ENCODE data around the gene CTAG2. TPM values are rescaled to one million over a fixed set of nuclear protein-coding genes. Genes with fewer than 3 reads are reported as not detected.
"Not testable (repeated sequence)": the region's sequence is repeated elsewhere in the genome, so short reads cannot be mapped to it uniquely, and the experiment has no call there.

CTAG2 gene
- total RNA-seq, 1 donor from 2014 or later = not detected

- H3K36me3 ChIP-seq = no peaks in the 10 kb centered on the region
- H3K4me1 ChIP-seq = no peaks in the 10 kb centered on the region
- H3K4me3 ChIP-seq = no peak overlapping the region
- no peak for DNase-seq
- intact Hi-C loops (cut with micrococcal nuclease) = no loop called here
- H3K27me3 ChIP-seq (ENCODE audit: low read depth) = no peaks in the 10 kb centered on the region
- H3K9me3 ChIP-seq (replicated peaks) = no peaks in the 10 kb centered on the region
- no peak for TF ChIP-seq CTCF (IDR thresholded peaks at IDR 0.05; ENCODE audit: borderline replicate concordance)
- no peak overlapping the region for H3K27ac ChIP-seq (replicated peaks)
These were observed 354 bp downstream of the CTAG2 start for GRCh38 chrX:154653048-154653401.

GRCh38 chrX:154652311-154653047, 900 bp downstream of the CTAG2 start:
- H3K4me1 ChIP-seq = no peaks in the 10 kb centered on the region
- no peak for DNase-seq
- H3K27me3 ChIP-seq (ENCODE audit: low read depth) = no peaks in the 10 kb centered on the region
- H3K4me3 ChIP-seq = no peak overlapping the region
- no peak for TF ChIP-seq CTCF (IDR thresholded peaks at IDR 0.05; ENCODE audit: borderline replicate concordance)
- intact Hi-C loops (cut with micrococcal nuclease) = no loop called here
- no peaks in the 10 kb centered on the region for H3K9me3 ChIP-seq (replicated peaks)
- no peaks in the 10 kb centered on the region for H3K36me3 ChIP-seq
- H3K27ac ChIP-seq (replicated peaks) = no peak overlapping the region

- Histone ChIP-seq H3K27ac (replicated peaks) (no peak overlapping the region), H3K36me3 (no peaks in the 10 kb centered on the region), H3K9me3 (replicated peaks) (no peaks in the 10 kb centered on the region), H3K4me1 (no peaks in the 10 kb centered on the region), H3K27me3 (ENCODE audit: low read depth) (no peaks in the 10 kb centered on the region), H3K4me3 (no peak overlapping the region)
- no peak for DNase-seq
- intact Hi-C loops (cut with micrococcal nuclease) = no loop called here
- TF ChIP-seq CTCF (IDR thresholded peaks at IDR 0.05; ENCODE audit: borderline replicate concordance) = no peak
These were observed 3.2 kb downstream of the CTAG2 start for GRCh38 chrX:154650221-154650510.

- no peak for DNase-seq
- H3K27ac ChIP-seq (replicated peaks) = no peak overlapping the region
- no peaks in the 10 kb centered on the region for H3K9me3 ChIP-seq (replicated peaks)
- H3K27me3 ChIP-seq (ENCODE audit: low read depth) = no peaks in the 10 kb centered on the region
- no peak for TF ChIP-seq CTCF (IDR thresholded peaks at IDR 0.05; ENCODE audit: borderline replicate concordance)
- H3K4me3 ChIP-seq = no peak overlapping the region
- intact Hi-C loops (cut with micrococcal nuclease) = no loop called here
- no peaks in the 10 kb centered on the region for H3K36me3 ChIP-seq
- no peaks in the 10 kb centered on the region for H3K4me1 ChIP-seq
These were observed 3.7 kb downstream of the CTAG2 start for GRCh38 chrX:154649503-154650220.

GRCh38 chrX:154648931-154649330, 4.4 kb downstream of the CTAG2 start:
- no peaks in the 10 kb centered on the region for H3K36me3 ChIP-seq

GRCh38 chrX:154645745-154646378, 7.5 kb downstream of the CTAG2 start:
- H3K27me3 ChIP-seq (ENCODE audit: low read depth); intact Hi-C loops (cut with micrococcal nuclease); H3K9me3 ChIP-seq (replicated peaks); H3K27ac ChIP-seq (replicated peaks); H3K4me3 ChIP-seq; H3K4me1 ChIP-seq; DNase-seq; H3K36me3 ChIP-seq: not testable (repeated sequence)

More at GRCh38 chrX:154648931-154649330, 4.4 kb downstream of the CTAG2 start:
- DNase-seq = no peak
- intact Hi-C loops (cut with micrococcal nuclease) = no loop called here
- Histone ChIP-seq H3K4me3 (no peak overlapping the region), H3K9me3 (replicated peaks) (no peaks in the 10 kb centered on the region), H3K4me1 (no peaks in the 10 kb centered on the region), H3K27me3 (ENCODE audit: low read depth) (no peaks in the 10 kb centered on the region), H3K27ac (replicated peaks) (no peak overlapping the region)
- TF ChIP-seq CTCF (IDR thresholded peaks at IDR 0.05; ENCODE audit: borderline replicate concordance) = no peak

- intact Hi-C loops (cut with micrococcal nuclease); H3K27me3 ChIP-seq (ENCODE audit: low read depth); H3K4me1 ChIP-seq; H3K4me3 ChIP-seq; H3K27ac ChIP-seq (replicated peaks); H3K36me3 ChIP-seq; H3K9me3 ChIP-seq (replicated peaks); DNase-seq: not testable (repeated sequence)
These were observed 9.7 kb downstream of the CTAG2 start for GRCh38 chrX:154643708-154644107.

GRCh38 chrX:154641740-154642139, 11.6 kb downstream of the CTAG2 start:
- H3K4me3 ChIP-seq; H3K9me3 ChIP-seq (replicated peaks); H3K27me3 ChIP-seq (ENCODE audit: low read depth); H3K36me3 ChIP-seq; H3K4me1 ChIP-seq; H3K27ac ChIP-seq (replicated peaks); intact Hi-C loops (cut with micrococcal nuclease); DNase-seq: not testable (repeated sequence)
